Skeletal muscle tissue (tissue), 4 donors: ENCODE data around the gene CEACAM7. TPM values are rescaled to one million over a fixed set of nuclear protein-coding genes. Genes with fewer than 3 reads are reported as not detected.

ENCODE experiments used
- H3K27ac ChIP-seq: one replicate; pipeline ENCODE4 v1.7.0; 2013; ENCODE audit warnings: mild to moderate bottlenecking, low read depth, low read length, inconsistent platforms
- H3K27me3 ChIP-seq, 3 donors: one replicate each; pipeline ENCODE4 v1.7.0; 2013; ENCODE audit warnings: low read length in 3 of 3; ENCODE audit not compliant: control insufficient read depth in 3 of 3, insufficient read depth in 3 of 3
- H3K36me3 ChIP-seq, 3 donors: one replicate each; pipeline ENCODE4 v1.7.0; 2013; ENCODE audit warnings: low read length in 3 of 3; ENCODE audit not compliant: control insufficient read depth in 3 of 3, insufficient read depth in 3 of 3
- H3K4me1 ChIP-seq, 3 donors: one replicate each; pipeline ENCODE4 v1.7.0; 2013; ENCODE audit warnings: low read length in 3 of 3, mild to moderate bottlenecking in 3 of 3; ENCODE audit not compliant: control insufficient read depth in 3 of 3, insufficient read depth in 3 of 3
- H3K4me3 ChIP-seq, 3 donors: one replicate each; pipeline ENCODE4 v1.7.0; 2013; ENCODE audit warnings: low read length in 3 of 3
- H3K9ac ChIP-seq, 3 donors: one replicate each; pipeline ENCODE4 v1.7.0; 2013; ENCODE audit warnings: low read length in 3 of 3, mild to moderate bottlenecking in 3 of 3, moderate library complexity in 2 of 3, low read depth in 1 of 3
- H3K9me3 ChIP-seq, 3 donors: one replicate each; pipeline ENCODE4 v1.7.0; 2013; ENCODE audit warnings: low read length in 3 of 3; ENCODE audit not compliant: control insufficient read depth in 3 of 3
- total RNA-seq: library from RNA; depleted of rRNA; stranded (reverse); fragments of >200 nt; gene quantifications from one replicate; pipeline ENCODE4 v1.2.3, GENCODE V29; 2014
- donor health status: Osteomylitis.

CEACAM7 gene
- total RNA-seq, 1 donor from 2014 or later, result not detected

DNA sequence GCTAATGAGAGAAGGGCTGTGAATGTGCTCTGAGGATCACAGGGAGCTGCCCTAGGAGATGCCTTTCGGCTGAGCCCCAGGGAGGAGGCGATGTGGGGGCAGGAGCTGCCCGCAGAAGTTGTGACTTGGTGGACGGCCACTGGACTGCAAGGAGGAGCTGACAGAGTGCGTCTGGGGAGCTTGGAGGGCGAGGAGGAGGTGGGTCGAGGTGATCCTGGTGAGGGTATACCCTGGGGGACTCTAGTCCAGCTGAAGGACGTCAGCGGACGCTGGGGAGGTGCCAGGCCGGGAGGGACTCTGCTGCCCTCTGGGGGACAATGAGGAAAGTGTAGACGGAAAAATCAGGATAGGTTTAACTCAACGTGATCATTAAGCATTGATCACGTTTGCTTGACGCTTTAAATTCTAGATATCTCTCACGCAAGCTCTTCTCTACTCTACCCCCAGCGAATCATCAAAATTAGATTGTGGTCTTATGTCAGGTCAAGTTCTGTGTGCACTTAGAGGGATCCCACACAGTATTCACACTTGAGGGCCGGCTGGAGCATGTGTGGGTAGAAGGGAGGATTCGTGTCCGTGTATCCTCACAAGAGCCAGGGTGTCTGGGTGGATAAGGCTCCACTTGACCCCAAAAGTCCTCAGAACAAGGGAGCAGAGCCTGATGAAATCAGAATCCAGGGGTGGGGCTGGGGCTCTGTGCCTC, 3.3 kb upstream of the CEACAM7 start:
- Histone ChIP-seq H3K9ac (no peak overlapping the region), H3K4me3 (no peak overlapping the region), H3K36me3 (no peaks in the 10 kb centered on the region), H3K27me3 (peaks cover 0 to 13% (median 9%) of the 10 kb centered on the region in 3 donors), H3K4me1 (no peaks in the 10 kb centered on the region), H3K9me3 (no peaks in the 10 kb centered on the region), H3K27ac (no peak overlapping the region)

DNA sequence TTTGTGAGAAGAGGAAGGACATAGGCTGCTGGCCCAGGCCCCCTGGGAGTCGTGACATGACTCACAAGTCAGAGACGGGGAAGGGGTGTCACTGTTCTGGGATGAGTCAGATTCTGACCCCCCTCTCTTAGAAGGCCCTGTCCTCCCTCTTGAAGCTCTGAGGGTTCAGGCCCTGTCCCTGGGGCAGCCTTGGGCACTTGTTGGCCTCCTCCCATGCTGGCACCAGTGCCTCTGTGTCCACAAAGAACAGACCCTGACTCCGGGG, 2.7 kb upstream of the CEACAM7 start:
- Histone ChIP-seq H3K4me1 (no peaks in the 10 kb centered on the region), H3K9me3 (no peaks in the 10 kb centered on the region), H3K4me3 (no peak overlapping the region), H3K36me3 (no peaks in the 10 kb centered on the region), H3K27ac (no peak overlapping the region), H3K27me3 (peaks cover 0 to 13% (median 6%) of the 10 kb centered on the region in 3 donors), H3K9ac (no peak overlapping the region)

DNA sequence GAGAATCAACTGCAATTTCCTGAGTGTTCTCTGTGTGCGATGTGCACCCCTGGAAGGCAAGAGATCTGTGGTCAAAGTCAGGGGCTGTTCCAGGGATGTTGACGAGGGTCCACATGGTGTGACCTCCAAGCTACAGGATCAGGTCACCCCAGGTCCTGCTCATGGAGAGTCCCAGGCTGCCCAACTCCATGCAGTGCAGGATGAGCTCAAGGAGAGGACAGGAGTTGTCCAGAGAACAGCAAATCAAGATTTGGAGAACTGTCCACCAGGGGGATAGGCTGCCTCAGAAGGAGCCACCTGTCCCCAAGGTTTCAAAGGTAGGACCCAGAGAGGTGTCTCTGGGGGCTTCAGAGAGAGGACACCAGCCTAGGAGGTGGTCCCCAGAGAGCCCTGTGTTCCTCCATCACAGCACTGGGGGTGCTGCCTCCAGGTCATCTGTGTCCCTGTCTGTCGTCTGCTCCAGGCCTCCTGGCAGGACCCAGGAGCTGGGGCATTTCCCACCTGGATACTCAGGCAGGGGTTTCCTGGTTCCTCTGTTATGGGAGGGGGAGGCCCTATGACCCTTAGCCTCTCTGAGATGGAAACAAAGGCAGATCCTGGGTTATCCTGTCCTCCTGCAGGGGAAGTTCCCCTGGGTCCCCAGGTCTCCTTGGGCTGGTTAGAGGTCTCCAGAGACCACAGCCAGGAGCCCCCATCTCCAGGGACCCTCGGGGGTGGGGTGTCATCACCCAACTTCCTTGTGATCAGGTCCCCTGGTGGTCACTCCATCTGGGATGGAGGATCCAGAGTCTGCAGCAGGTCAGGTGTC, 2.1 kb upstream of the CEACAM7 start:
- Histone ChIP-seq H3K4me1 (no peaks in the 10 kb centered on the region), H3K4me3 (no peak overlapping the region), H3K9ac (no peak overlapping the region), H3K36me3 (no peaks in the 10 kb centered on the region), H3K27ac (no peak overlapping the region), H3K9me3 (no peaks in the 10 kb centered on the region), H3K27me3 (peaks cover 0 to 13% (median 6%) of the 10 kb centered on the region in 3 donors)

DNA sequence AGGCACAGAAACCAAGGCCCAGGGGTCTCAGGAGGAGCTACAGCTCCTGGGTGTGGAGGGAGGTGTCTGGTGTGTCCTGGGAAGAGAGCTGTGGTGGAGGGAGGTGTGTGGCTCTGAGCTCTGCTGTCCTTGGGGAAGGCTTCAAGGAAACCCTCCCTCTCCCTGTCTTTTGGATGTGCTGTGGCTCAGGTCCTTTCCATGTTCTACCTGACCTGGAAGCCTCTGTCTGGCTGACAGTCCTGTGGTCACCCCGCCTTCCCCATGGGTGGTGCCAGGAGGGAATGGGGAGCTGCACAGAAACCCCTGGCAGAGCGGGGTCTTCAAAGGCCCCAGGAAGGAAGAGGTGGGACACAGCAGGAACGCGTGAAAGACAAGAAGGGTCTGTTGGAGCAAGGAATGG, 617 bp upstream of the CEACAM7 start:
- Histone ChIP-seq H3K36me3 (no peaks in the 10 kb centered on the region), H3K27ac (no peak overlapping the region), H3K27me3 (peaks cover 0 to 8% (median 7%) of the 10 kb centered on the region in 3 donors), H3K4me3 (no peak overlapping the region), H3K4me1 (no peaks in the 10 kb centered on the region), H3K9ac (no peak overlapping the region), H3K9me3 (no peaks in the 10 kb centered on the region)

DNA sequence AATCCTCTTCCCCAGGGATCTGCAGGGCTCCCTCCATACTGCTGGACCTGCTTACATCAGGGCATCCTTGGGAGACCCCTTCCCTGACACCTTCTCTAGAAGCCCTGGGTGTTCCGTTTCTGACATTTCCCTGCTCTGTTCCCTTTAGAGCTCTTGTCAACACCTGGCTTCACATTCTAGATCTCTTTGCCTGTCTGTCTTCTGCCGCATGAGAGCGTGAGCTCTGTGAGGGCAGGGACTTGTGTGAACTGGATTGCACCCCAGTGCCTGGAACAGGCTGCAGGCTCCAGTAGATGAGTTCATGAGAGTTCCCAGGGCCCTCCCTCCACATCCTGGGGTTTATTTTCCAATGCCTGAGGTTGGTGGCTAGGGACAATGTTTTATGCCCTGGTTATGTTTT, 651 bp downstream of the CEACAM7 start:
- no peaks in the 10 kb centered on the region for H3K9me3 ChIP-seq
- H3K4me1 ChIP-seq, result no peaks in the 10 kb centered on the region
- no peaks in the 10 kb centered on the region for H3K36me3 ChIP-seq
- no peak overlapping the region for H3K4me3 ChIP-seq
- no peak overlapping the region for H3K27ac ChIP-seq
- no peak overlapping the region for H3K9ac ChIP-seq
- H3K27me3 ChIP-seq, result peaks cover 0 to 15% (median 7%) of the 10 kb centered on the region in 3 donors

DNA sequence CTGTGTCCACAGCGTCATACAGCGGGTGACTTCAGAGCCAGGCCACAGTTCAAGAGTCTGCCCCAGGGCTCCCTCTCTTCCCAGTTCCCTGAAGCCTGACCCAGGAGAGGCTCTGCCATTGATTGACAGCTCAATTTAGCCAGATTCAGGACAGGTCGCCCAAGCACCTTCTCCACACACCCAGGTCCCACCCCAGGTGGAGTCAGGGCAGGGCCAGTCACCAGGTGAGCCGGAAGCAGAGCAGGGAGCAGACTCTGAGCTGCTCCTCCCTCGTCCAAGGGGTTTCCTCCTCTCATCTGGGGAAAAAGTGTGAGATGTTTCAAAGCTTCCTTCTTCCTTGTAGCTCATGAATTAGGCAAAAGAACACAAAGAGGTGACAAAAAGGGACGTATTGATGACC, 5.6 kb downstream of the CEACAM7 start:
- no peak overlapping the region for H3K27ac ChIP-seq
- H3K9me3 ChIP-seq, result no peaks in the 10 kb centered on the region
- no peaks in the 10 kb centered on the region for H3K4me1 ChIP-seq
- peaks cover 3 to 7% (median 7%) of the 10 kb centered on the region in 3 donors for H3K27me3 ChIP-seq
- no peaks in the 10 kb centered on the region for H3K36me3 ChIP-seq
- no peak overlapping the region for H3K4me3 ChIP-seq
- no peak overlapping the region for H3K9ac ChIP-seq

DNA sequence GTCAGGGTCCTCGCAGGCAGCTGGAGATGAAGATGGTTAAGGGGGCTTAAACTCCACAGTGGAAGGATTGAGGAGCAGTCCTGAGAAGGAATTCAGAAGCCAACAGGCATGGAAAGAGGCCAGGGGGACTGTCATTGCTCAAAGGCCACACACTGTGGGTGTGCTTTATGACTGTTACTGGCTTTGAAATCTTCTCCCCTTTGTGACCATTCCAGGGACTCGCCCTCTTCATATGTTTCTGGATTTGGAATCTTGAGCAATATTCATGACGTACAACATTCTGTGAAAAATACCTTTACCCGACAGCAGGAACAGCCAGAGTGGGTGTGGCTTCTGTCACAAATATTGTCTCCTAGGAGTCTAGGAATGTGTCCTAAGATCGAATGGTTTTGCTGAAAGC, 16.6 kb downstream of the CEACAM7 start:
- Histone ChIP-seq H3K36me3 (no peaks in the 10 kb centered on the region), H3K9ac (no peak overlapping the region), H3K27ac (no peak overlapping the region), H3K27me3 (peaks cover 2 to 10% (median 3%) of the 10 kb centered on the region in 3 donors), H3K9me3 (peaks cover 0 to 8% (median 4%) of the 10 kb centered on the region in 3 donors), H3K4me3 (no peak overlapping the region), H3K4me1 (no peaks in the 10 kb centered on the region)

DNA sequence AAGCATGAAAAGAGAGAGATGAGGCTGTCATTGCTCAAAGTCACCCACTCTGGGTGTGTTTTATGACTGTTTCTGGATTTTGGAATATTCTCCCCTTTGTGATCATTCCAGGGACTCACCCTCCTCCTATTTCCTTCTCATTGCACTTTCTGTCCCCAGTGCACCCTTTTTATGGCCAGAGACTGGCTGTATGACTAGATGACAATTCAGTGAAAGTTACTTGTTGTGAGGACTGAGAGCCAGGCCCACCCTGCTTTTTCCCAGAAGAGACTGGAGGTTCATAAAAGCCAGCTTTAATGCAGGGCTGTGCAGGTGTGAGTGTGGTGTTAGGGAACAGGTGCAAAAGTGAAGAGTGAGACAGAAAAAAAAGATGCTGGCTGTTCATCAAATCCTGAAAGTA, 17.3 kb downstream of the CEACAM7 start:
- Histone ChIP-seq H3K9me3 (peaks cover 4 to 8% (median 7%) of the 10 kb centered on the region in 3 donors), H3K27ac (no peak overlapping the region), H3K9ac (no peak overlapping the region), H3K4me1 (no peaks in the 10 kb centered on the region), H3K27me3 (peaks cover 0 to 7% (median 3%) of the 10 kb centered on the region in 3 donors), H3K4me3 (no peak overlapping the region), H3K36me3 (no peaks in the 10 kb centered on the region)

DNA sequence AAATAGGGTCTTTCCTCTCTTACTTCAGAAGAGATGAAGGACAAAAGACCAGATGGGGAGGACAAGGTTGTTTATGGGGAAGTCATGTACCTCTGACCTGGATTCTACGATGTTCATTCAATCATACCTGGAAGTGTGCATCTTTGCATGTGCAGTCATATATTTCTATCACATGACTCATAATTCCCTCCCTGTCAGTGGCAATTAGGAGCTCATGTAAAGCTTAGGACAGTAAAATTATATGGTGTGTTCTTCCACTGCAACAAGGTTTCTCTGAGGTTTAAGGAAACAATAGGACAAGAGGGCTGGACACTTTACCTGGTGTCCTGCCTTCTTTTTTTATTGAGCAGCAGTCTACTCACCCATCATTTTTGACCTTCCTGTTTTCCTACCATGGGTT, 19.8 kb downstream of the CEACAM7 start:
- Histone ChIP-seq H3K4me3 (no peak overlapping the region), H3K27me3 (peaks cover 0 to 7% (median 3%) of the 10 kb centered on the region in 3 donors), H3K4me1 (no peaks in the 10 kb centered on the region), H3K9me3 (peaks cover 4 to 10% (median 7%) of the 10 kb centered on the region in 3 donors), H3K27ac (no peak overlapping the region), H3K36me3 (no peaks in the 10 kb centered on the region), H3K9ac (no peak overlapping the region)

DNA sequence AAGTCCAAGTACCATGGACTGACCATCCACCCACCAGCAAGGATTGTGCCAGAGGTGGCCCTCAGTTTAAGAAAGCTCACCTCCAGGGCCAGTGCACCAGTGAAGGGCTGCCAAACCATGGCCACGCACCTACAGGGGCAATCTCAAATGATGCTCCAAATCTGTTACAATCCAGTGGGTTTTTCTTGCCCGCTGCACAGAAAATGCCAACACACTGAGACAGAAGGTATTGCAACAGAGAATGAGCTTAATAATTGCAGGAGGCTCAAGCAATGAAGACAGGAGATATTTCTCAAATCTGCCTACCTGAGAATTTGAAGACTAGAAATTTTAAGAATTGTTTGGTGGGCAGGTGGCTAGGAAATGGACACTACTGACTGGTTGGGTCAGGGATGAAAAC, 22.0 kb downstream of the CEACAM7 start:
- Histone ChIP-seq H3K9me3 (peaks cover 4 to 10% (median 7%) of the 10 kb centered on the region in 3 donors), H3K27ac (no peak overlapping the region), H3K4me3 (peak overlapping the region in 1 of 3 donors; percentile 38), H3K36me3 (no peaks in the 10 kb centered on the region), H3K4me1 (no peaks in the 10 kb centered on the region), H3K9ac (no peak overlapping the region), H3K27me3 (peaks cover 0 to 4% (median 3%) of the 10 kb centered on the region in 3 donors)
